Measurements from ENCODE around the gene SETD7. TPM values are rescaled to one million over a fixed set of nuclear protein-coding genes. Genes with fewer than 3 reads are reported as not detected.
"Not testable (repeated sequence)": the region's sequence is repeated elsewhere in the genome, so short reads cannot be mapped to it uniquely, and the experiment has no call there.

The SETD7 gene
- total RNA-seq, 1 donor from 2014 or later, result 47.2 TPM

DNA sequence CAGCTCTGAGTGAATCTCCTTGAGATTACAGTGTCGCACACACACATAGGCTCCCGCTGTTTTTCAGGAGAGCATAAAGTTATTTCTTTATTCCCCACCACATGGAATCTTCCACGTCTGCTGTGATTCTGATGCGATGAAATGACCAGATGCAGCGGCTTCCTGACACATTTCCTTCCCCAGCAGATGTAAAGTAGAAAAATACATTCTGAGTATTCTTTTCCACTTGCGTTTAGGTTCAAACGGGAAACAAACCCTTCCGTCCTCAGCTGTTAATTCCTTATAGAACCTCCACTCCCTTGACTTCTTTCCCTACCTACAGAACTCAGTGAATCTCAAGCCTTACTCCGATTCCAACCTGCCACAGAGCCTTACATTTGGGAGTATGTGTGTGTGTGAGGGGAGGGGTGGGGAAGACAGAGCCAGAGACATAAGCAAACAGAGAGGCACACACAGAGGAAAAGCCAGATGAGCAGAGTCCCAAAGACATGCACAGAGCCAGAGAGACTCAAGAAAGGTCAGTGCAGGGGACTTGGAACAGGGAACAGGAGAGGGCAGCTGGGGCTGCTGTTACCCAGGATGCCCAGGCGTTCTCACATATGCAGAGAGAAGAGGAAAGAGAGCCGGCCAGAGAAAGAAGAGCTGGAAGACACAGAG, 47.3 kb downstream of the SETD7 start:
- DNase-seq, result peak; percentile 13

DNA sequence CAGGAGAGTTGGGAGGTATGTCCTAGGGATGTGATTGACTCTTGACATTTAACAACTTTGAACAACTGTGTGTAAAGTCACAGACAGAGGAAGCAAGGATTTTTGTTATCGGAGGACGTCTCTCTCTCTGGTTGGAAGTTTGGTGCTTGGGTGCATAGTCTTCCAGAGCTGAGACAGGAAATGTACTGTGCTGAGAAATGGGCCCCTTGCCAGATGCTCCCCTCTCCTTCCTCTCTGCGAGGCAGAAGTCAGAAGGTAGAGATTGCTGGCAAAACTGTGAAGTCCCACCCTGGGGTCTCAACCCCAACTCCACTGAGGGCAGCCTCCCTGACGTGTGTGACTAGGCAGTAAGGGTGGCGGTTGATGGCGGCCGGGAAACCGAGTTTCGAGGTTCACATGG, 49.2 kb downstream of the SETD7 start:
- DNase-seq, result no peak

DNA sequence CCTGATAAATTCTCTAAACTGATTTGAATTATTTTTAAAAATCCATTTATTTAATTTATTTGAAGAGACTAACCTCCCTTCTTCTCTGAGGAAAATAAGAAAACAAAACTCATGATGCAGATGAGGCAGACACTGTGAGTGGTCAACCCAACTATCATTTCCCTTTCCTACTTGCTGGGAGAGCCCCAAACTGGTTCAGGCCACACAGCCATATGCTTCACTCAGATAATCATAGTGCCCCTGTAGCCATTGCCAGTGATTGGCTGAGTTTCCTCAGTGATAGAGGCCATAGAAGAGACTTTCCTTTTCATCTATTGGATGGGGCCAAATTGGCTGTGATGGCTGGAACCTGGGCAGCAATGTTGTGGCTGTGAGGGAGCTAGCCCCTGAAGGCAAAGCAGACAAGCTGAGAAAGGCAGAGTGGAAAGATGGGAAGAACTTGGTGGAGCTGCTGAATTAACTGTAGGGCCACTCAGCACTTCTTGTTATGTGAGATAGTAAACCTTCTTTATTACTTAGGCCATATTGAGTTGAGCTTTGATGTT, 52.3 kb downstream of the SETD7 start:
- no peak for DNase-seq

DNA sequence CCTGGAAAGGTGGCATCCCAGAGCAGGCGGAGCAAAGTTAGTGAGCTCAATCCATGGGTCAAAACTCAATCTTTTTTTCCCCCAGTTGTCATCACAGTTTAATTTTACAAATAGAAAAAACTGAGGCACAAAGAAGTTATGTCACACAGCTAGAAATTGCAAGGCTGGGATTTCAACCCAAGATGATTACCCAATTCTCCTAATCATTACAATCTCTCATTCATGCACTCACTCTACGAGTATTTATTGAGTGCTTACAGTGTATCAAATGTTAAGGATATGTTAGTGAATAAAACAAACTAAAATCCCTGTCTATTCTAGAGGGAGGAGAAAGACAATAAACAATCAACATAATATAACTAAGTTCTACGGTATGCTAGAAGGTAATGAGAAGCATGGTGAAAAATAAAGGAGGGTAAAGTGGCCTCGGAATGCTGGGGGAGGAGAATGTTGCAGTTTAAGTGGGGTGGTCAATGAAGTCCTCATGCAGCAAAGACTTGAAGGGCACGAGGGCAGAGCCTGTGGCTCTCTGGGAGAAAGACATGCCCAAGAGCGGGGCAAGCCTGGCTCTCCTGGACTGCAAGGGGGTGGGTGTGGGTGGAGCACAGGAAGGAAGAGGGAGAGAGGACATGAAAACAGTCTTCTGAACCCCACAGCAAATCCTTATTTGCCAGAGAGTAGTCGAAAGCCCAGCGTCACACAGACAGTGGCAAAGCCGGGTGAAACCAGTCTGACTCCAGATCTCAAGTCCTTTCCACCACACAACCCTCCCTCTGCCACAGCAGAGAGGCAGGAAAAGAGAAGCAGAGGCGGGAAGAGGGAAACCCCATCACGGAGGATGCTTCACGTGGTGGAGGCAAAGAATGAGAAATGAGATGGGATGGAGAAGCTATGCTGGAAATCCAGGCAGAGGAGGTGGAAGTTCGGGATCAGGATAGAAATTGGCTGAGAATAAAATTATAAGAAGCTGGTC, 53.8 kb downstream of the SETD7 start:
- DNase-seq, result no peak

DNA sequence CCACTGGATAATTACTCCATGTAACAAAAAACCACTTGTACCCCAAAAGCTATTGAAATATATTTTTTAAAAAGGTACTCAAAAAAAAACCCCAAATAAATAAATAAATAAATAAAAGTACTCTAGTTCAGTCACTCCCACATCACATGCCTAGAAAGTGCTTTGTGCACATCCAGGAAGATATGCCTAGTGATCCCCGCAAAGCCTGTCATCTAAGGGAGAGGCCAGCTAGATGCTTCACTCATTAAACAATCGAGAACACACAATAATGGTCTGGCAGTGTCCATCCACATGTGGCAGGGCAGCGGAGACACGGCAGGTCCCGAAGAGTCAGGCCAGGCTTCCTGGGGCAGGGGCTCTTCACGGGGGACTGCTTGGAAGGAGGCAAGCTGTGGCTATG, 54.5 kb downstream of the SETD7 start:
- no peak for DNase-seq

DNA sequence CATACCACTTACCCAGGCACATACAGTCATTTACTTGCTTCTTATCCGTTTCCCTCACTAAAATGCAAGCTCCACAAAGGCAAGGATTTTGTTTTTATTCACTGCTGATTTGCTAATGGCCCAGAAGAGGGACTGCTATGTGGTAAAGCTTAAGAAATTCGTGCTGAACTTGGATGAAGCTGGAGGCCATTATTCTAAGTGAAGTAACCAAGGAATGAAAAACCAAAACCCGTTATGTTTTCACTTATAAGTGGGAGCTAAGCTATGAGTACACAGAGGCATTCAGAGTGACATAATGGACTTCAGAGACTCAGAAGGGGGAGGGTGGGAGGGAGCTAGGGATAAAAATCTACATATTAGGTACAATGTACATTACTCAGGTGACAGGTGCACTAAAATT, 54.9 kb downstream of the SETD7 start:
- peak; percentile 20 for DNase-seq

DNA sequence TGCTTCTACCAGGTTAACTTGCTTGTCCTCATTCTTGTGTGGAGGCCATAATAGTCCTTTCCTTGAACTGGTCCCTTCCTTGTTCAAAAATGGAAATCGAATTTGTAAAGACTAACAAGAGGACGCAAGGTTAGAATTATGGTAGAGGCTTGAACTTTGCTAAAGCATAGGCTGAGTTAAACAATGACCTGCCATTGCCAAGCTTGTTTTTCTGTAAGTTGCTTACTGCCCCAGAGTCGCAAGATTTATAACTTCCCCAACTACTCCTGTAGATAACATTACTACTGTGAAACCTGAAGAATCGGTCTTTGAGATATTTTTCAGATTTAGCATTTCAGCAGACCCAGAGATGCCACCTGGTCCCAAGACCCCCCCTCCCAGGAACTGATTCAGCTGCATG, 56.8 kb downstream of the SETD7 start:
- no peak for DNase-seq

DNA sequence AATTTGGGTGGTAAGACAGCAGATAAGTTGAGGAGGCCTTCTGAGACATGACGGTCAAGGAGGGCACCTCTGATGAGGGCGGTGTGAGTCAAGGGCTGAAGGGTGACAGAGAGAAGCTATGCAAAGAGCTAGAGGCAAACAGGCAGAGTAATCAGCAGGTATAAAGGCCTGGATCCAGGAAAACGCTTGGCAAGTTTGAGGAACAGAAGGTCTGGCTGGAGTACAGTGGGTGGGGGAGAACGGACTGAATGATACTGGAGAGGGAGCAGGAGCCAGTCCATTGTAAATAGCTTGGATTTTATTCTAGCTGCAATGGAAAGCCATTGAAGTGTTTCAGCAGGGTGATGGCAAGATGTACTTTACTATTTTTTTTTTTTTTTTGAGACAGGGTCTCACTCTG, 62.8 kb downstream of the SETD7 start:
- DNase-seq, result no peak

DNA sequence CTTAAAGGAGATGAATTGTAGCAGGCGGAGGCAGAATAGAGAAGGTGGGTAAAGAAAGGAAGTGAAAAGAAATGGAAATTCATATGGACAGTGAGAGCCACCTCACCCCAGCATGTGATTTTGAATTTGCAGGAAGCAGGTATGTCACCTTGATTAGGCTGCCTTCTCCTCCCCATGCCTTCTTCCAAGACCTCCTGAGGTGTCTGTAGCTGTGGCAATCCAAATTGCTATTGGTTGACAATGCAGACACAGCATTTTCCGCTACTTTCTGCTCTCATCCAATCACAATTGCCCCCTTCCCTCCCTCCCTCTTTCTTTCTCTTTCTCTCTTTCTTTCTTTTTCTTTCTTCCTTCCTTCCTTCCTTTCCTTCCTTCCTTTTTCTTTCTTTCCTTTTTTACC, 63.6 kb downstream of the SETD7 start:
- no peak for DNase-seq

DNA sequence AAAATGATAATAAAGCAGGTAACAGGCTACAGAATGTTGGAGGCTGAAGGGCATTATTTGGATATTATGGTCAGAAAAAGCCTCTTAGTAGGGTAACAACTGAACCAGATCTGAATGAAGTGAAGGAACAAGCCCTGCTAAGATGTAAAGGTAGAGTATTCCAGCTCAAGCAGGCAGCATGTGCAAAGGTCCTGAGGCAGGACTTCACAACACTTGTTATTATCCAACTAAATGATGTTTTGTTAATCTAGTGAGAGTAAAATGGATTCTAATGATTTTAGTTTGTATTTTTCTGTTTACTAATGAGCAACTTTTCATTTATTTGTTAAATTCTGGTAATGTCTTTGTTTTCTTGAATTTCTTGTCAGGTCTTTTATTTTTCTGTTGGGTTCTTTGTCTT, 66.4 kb downstream of the SETD7 start:
- DNase-seq, result no peak

DNA sequence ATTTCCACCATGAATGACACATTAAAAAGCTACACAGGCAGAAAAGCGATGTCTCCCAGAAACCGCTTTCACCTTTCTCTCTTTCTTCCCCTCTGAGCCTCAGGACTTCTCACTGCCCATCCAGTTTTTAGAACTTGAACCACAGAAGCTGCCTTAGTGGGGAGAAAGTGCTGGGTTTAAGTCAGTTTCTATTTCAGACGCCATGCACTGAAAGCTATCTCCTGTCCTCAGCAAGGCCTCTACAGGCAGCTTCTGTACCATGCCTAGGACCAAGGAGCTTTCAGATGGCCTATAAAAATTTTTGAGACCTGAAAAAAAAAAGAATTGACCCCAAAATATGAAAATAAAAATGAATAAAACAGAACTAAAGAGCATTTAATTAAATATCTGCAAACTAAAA, 67.6 kb downstream of the SETD7 start:
- DNase-seq, result no peak

DNA sequence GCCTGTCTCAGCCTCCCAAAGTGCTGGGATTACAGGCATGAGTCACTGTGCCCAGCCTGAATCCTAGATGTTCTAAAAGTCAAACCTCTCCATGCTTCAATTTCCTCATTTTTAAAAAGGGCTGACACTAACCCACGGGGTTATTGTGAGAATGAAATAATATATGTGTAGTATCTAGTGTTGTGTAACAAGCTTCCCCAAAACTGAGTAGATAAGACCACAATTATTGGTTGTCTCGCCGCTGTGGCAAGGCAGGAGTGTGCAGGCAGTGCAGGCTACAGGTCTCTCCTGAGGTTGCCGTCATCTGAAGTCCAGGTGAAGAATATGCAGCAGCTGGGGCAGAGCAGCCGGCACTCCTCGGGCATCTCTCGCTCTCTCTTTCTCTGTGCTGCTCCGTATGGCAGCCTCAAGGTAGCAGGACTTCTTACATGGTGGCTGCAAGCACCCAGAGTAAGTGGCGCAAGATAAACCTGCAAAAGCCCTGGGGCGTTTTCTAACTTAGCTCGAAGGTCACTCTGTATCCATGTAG, 71.2 kb downstream of the SETD7 start:
- no peak for DNase-seq

DNA sequence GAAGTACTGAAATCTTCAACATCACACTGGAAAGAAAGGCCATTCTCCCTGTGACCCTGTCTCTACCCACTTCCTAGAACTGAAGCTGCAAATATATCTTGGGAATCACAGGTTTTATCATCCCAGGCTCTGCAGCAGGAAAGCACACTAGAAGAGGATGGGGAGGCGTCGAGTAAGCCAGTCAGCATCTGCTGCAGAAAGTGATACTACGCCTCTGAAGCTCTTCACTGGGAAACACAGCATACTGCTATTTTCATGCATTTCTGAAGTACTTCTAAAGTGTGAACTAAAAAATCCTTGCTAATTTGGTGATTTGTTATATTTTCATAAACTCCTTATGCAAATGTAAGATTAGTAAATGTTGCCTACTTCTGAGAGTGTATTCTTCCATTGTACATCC, 73.0 kb downstream of the SETD7 start:
- DNase-seq, result no peak

DNA sequence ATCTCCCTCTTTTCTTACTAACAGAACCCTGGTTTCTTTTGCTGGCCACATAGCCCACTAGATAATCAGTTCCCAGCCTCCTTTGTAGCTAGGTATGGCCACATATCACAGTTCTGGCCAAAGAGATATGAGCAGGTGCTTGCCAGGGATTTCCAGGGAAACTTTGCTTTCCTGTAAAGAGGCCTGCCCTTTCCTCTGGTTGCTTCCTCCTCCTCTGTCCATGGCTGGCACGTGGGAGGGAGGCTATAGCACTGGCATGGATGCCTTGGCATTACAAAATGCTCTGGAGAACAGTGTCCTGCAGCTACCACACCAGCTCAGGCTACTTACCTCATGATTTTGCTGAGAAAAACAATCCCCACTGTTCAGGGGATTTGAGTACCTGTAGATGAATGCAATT, 74.6 kb downstream of the SETD7 start:
- DNase-seq, result no peak

DNA sequence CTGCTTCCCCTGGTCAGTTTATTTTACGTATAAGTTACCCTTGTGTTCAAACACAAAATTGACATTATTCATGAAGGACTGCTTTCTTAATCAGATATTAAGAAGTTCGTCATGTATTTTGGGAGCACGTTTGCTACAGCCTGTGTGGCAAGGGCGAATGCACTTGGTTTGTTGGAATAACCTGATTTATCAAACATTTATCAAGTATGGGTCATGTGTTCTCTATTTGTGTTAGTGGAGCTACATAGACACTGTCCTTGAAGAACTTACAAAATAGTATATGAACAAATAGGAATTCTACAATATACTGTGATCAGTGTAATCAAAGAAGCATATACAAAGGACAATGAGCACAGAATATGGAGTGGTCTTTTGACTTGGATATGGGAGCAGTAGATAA, 79.7 kb downstream of the SETD7 start:
- DNase-seq, result no peak

DNA sequence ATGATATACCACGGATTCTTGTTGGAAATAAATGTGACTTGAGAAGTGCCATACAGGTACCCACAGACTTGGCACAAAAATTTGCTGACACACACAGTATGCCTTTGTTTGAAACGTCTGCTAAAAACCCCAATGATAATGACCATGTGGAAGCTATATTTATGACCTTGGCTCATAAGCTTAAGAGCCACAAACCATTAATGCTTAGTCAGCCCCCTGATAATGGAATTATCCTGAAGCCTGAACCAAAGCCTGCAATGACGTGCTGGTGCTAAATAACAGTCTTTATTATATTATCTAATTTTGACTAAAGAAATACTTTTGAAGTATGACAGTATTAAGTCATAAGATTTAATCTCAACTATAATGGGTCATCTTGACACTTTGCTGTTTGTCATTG, 83.2 kb downstream of the SETD7 start:
- no peak for DNase-seq

DNA sequence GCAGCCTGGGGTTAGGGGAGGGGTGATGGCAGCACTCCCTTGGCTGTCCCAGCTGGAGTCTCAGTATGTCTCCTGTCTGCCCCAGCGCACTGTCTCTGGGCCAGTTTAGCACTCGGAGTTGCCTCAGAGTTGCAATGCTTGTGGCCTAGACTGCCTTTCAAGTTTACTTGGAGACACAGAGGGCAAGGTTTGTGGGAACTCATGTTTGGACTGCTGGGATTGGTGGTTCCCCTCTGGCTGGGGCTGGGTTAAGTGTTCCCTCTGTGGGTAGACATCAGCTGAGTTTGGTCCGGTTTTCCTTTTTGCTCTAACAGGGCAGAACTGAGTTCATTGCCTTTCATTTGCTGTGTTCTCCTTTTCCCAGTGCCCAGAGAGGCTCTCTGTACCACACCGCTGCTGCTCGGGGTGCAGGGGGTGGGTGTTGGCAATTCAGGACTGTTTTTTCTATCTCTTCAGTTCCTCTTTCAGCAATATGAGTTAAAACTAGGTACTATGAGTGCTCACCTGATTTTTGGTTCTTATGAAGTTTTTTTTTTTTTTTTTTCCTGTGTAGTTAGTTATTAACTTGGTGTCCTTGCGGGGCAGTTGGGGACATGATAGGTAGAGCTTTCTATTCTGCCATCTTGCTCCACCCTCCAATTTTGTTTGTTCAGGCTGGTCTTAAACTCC, 84.9 kb downstream of the SETD7 start:
- DNase-seq, result no peak

DNA sequence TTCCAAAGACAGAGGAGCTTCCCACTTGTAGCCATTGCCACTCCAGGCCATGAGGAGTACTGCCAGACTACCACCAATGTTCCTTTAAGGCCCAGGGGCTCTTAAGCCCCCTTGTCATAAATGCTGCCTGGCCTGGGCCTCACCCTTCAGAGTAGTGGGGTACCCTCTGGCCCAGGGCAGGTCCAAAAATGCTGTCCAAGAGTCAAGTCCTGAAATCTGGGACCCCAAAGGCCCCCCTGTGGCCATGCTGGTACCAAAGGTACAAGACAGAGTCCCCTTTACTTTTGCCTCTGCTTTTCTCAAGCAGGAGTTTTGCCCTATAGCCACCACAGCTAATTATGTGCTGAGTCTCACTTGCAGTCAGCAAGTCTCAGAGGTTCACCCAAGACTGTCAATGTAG, 85.7 kb downstream of the SETD7 start:
- no peak for DNase-seq

DNA sequence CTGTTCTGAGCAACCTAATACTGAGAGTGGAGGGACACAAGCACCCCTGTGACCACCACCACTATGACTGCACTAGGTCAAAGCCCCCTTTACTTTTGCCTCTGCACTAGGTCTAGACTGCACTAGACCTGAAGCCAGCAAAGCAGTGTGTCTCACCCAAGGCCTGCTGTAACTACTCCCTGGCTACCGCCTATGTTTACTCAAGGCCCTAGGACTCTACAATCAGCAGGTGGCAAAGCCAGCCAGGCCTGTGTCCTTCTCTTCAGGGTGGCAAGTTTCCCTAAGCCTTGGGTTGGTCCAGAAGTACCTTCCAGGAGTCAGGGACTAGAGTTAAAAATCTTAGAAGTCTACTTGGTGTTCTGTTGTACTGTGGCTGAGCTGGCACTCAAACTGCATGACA, 86.2 kb downstream of the SETD7 start:
- no peak for DNase-seq

DNA sequence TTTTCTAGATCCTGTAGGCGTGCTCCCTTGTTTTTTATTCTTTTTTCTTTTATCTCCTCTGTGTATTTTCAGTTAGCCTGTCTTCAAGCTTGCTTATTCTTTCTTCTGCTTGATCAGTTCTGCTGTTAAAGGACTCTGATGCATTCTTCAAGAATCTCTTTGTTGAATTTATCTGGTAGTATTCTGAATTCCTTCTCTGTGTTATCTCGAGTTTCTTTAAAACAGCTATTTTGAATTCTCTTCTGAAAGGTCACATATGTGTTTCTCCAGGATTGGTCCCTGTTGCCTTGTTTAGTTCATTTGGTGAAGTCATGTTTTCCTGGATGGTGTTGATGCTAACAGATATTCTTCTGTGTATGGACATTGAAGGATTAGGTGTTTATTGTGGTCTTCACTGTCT, 86.8 kb downstream of the SETD7 start:
- DNase-seq, result no peak

DNA sequence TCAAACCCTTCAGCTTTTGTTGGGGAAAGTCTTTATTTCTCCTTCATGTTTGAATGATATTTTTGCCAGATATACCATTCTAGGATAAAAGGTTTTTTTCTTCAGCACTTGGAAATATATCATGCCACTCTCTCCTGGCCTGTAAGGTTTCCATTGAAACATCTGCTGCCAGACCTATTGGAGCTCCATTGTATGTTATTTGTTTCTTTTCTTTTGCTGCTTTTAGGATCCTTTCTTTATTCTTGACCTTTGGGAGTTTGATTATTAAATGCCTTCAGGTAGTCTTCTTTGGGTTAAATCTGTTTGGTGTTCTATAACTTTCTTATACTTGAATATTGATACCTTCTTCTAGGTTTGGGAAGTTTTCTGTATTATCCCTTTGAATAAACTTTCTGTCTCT, 87.3 kb downstream of the SETD7 start:
- not testable (repeated sequence) for DNase-seq

DNA sequence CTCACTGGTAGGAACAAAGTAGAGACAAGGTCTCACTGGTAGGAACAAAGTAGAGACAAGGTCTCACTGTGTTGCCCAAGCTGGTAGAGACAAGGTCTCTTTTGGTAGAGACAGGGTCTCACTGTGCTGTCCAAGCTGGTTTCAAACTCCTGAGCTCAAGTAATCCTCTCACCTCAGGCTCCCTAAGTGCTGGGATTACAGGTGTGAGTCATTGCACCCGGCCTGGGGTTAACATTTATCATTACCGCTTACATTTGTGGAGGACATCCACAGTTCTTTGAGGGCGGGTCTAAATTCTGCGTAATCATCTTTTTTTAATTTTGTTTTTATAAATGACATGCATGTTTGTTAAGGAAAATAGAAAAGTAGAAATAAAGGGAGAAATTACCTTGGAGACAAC, 90.1 kb downstream of the SETD7 start:
- no peak for DNase-seq

DNA sequence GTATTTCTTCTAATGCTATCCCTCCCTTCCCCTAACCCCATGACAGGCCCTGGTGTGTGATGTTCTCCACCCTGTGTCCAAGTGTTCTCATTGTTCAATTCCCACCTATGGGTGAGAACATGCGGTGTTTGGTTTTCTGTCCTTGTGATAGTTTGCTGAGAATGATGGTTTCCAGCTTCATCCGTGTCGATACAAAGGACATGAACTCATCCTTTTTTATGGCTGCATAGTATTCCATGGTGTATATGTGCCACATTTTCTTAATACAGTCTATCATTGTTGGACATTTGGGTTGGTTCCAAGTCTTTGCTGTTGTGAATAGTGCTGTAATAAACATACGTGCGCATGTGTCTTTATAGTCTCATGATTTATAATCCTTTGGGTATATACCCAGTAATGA, 91.5 kb downstream of the SETD7 start:
- not testable (repeated sequence) for DNase-seq

All from skin of body (tissue), 2 donors.